MM.1S (cell line): ENCODE measurements around the gene TMTC1.

Source experiments
- CTCF ChIP-seq: fragments of 300-600 bp; sonication (generic); IDR thresholded peaks from 2 replicates; pipeline ENCODE4 v1.5.1; 2016; ENCODE audit warnings: antibody characterized with exemption, low read length, mixed read lengths
- EZH2 ChIP-seq: fragments of 300-600 bp; sonication (generic); optimal IDR thresholded peaks from 2 replicates; pipeline ENCODE3; 2017; ENCODE audit warnings: low read depth, mild to moderate bottlenecking, antibody characterized with exemption, low read length, mixed read lengths
- EZH2phosphoT487 ChIP-seq: fragments of 300-600 bp; sonication (generic); IDR thresholded peaks from 2 replicates; pipeline ENCODE4 v1.6.1; 2018; ENCODE audit warnings: antibody characterized with exemption, low read length

- TF ChIP-seq CTCF (no peak), EZH2 (no peak), EZH2phosphoT487 (no peak)
Measured at GRCh38 chr12:29582677-29583272, 201.0 kb downstream of the TMTC1 start.
